MG63 (cell line): ENCODE measurements around the gene NRP2. TPM values are rescaled to one million over a fixed set of nuclear protein-coding genes. Genes with fewer than 3 reads are reported as not detected.

Experiments
- DNase-seq: peaks from one replicate; pipeline ENCODE4 v3.0.0-alpha.2; 2020
- H3K27me3 ChIP-seq: fragments of 250-450 bp; sonication (Bioruptor Pico); 2 replicates; pipeline ENCODE4 v1.5.1; 2020; ENCODE audit warnings: mild to moderate bottlenecking, moderate library complexity
- H3K36me3 ChIP-seq: fragments of 250-450 bp; sonication (Bioruptor Pico); 2 replicates; pipeline ENCODE4 v1.5.1; 2020; ENCODE audit warnings: mild to moderate bottlenecking, moderate library complexity
- H3K4me3 ChIP-seq: fragments of 250-450 bp; sonication (Bioruptor Pico); 2 replicates; pipeline ENCODE4 v1.5.1; 2020; ENCODE audit warnings: mild to moderate bottlenecking, moderate library complexity
- H3K9me3 ChIP-seq: fragments of 250-450 bp; sonication (Bioruptor Pico); 2 replicates; pipeline ENCODE4 v1.5.1; 2020; ENCODE audit warnings: mild to moderate bottlenecking, moderate library complexity
- total RNA-seq: library from RNA; depleted of rRNA; stranded (reverse); fragments of >200 nt; shearing (Covaris generic); gene quantifications from 2 replicates; pipeline ENCODE4 v1.2.3, GENCODE V29; 2014; ENCODE audit warnings: low replicate concordance

The NRP2 gene
- total RNA-seq, 1 experiment from 2014 or later, result 3.5 TPM

DNA sequence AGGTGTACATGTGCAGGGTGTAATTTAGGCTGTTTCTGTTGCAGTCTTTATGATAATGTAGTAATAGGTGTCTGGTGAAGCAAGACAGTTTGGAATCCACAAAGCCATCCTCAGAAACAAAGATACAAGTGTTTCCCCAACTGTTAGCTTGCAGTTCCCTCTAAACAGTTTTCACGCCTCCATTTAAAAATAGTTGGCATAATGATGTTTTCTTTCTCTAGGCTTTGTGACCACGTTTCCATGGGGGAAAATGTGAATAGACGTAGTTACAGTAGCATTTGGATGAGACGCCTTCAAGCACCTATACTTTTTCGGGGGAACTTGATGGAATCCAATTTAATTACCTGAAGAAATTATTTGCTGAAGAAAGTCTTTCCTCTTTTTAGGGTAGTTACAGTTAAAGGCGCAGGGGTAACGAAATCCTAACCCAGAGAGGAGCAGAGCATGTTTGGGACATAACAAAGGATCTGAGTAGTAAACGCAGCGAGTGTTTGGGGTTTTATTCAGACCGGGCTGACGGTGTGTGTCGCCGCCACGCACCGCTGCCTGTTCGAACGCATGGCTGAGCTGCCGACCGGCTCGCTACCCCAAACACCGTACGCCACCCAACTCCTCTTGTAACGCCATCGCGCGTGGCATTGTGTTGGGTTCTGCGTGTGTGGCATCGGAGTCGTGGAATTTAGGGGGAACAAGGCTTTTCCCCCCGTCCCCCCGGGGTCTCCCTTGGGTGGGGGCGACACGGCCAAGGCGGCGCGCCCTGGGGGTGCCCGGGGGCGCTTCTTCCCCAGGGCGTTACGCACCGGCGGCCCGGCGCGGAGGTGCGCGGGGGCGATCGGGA is 681 bp upstream of the NRP2 start:
- peaks cover 3% of the 10 kb centered on the region; the same call in 1 of the 2 replicates for H3K27me3 ChIP-seq

GRCh38 chr2:205682971-205683501 is 735 bp downstream of the NRP2 start:
- DNase-seq, result no peak
- Histone ChIP-seq H3K36me3 (no peaks in the 10 kb centered on the region), H3K4me3 (peak overlapping the region; percentile 67), H3K9me3 (no peaks in the 10 kb centered on the region), H3K27me3 (peaks cover 3% of the 10 kb centered on the region; the same call in 1 of the 2 replicates)

More for the DNA sequence above, 681 bp upstream of the NRP2 start:
- Histone ChIP-seq H3K36me3 (no peaks in the 10 kb centered on the region), H3K4me3 (peak overlapping the region; percentile 67), H3K9me3 (no peaks in the 10 kb centered on the region)
- DNase-seq, result no peak

DNA sequence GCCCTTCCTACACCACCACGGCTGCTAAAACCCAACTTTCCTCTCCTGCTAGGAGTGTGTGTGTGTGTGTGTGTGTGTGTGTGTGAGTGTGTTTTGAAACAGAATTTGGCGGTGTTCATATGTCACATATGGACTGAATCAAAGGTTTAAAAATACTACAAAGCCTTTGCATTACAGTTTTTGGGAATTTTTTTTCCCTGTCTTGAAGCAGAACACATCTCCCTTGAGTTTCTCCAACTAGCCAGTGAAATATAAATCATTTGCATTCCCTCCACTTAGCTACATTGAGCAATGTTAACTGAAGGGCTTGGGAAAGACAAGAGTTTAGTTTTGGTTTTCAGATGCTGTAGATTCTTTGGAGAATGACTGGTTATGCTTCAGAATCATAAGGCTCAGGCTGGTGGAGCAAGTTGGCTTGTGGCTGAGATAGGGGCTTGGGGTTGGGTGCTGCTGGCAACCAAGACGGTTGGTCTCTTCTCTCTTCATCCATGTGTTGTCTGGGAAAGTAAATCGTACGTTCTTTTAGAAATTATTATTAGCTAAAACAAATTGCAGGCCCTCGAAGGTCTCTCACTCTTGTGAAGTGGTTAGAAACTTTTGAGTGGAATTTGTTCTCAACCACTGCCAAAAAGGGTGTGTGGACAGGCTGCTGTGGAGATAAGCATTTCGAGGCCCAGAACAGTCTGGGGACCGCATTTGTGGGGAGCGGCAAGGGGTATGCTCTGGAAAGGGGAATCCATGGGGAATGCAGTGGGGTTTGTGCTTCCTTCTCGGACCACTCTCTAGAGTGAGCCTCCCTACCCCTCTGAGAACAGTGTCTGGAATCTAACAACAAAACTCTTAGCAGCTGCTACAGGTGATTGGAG is 1.4 kb downstream of the NRP2 start:
- H3K4me3 ChIP-seq, result peak overlapping the region; percentile 3; the same call in 1 of the 2 replicates
- H3K9me3 ChIP-seq, result no peaks in the 10 kb centered on the region
- peaks cover 3% of the 10 kb centered on the region; the same call in 1 of the 2 replicates for H3K27me3 ChIP-seq
- no peak for DNase-seq
- no peaks in the 10 kb centered on the region for H3K36me3 ChIP-seq

DNA sequence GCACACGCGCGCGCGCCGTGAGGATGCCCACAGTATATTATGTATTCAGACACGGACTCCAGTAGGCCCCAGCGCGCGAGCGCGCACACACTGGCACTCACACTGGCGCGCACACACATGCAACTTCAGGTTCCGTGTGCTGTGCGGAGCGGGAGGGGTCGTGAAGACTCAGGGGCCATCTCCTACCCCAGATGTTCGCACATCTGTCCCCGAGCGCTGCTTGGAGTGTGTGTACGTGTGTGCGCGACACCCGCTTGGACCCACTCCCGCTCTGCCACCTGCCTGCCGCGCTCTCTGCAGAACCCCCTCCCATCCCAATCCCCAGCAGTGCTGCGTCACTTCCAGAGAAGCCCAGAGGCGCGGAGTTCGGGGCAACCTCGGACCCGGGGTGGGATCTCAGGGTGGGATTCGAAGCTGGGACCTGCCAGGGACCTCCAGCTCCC is 2.6 kb downstream of the NRP2 start:
- no peak for DNase-seq
- H3K9me3 ChIP-seq, result no peaks in the 10 kb centered on the region
- H3K27me3 ChIP-seq, result peaks cover 3% of the 10 kb centered on the region; the same call in 1 of the 2 replicates
- no peaks in the 10 kb centered on the region for H3K36me3 ChIP-seq
- H3K4me3 ChIP-seq, result peak overlapping the region; percentile 53

DNA sequence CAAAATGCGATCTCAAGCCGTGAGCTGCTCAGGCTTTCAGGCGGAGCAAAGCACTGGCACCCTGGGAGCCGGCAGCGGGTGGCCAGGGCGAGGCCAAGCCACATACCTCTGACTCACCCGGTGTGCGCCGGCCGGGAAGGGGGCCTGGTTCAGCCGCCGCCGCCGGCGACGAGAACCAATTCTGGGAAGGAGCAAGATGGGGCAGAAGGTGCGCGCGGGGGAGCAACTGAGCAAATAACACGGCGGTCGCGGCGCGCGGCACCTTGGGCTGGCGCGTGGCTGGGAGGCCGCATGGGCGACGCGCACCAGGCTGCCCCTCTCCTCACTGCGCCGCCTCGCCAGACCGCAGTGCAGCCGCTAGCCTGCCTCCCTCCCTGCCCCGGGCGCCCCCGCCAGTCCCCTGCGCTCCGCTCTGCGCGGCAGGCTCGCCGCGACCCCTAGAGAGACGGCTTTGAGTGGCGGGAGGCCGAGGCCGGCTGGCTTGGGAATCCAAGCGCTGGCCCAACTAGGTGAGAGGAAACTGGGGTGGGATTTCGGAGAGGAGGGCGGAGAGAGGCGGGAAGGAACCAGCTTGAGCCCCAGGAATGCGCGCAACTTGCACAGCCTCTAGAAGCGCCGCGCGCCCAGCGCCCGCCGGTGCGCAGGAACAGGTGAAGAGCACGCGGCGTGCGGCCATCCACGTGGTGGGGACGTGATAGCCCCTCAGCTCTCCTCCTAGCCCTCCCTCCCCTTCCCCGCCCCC is 3.2 kb downstream of the NRP2 start:
- no peaks in the 10 kb centered on the region for H3K36me3 ChIP-seq
- DNase-seq, result peak; percentile 84
- peak overlapping the region; percentile 53 for H3K4me3 ChIP-seq
- no peaks in the 10 kb centered on the region for H3K9me3 ChIP-seq
- peaks cover 3% of the 10 kb centered on the region; the same call in 1 of the 2 replicates for H3K27me3 ChIP-seq

- peak overlapping the region; percentile 53 for H3K4me3 ChIP-seq
- DNase-seq, result peak; percentile 23
- peaks cover 3% of the 10 kb centered on the region; the same call in 1 of the 2 replicates for H3K27me3 ChIP-seq
- H3K36me3 ChIP-seq, result no peaks in the 10 kb centered on the region
- no peaks in the 10 kb centered on the region for H3K9me3 ChIP-seq
Observed at GRCh38 chr2:205686056-205686782, 3.9 kb downstream of the NRP2 start.

GRCh38 chr2:205686783-205687640 is 4.7 kb downstream of the NRP2 start:
- H3K27me3 ChIP-seq, result peaks cover 3% of the 10 kb centered on the region; the same call in 1 of the 2 replicates
- H3K36me3 ChIP-seq, result no peaks in the 10 kb centered on the region
- no peak for DNase-seq
- H3K4me3 ChIP-seq, result no peak overlapping the region
- H3K9me3 ChIP-seq, result no peaks in the 10 kb centered on the region

GRCh38 chr2:205687641-205687956 is 5.3 kb downstream of the NRP2 start:
- Histone ChIP-seq H3K9me3 (no peaks in the 10 kb centered on the region), H3K27me3 (peaks cover 3% of the 10 kb centered on the region; the same call in 1 of the 2 replicates), H3K4me3 (no peak overlapping the region), H3K36me3 (no peaks in the 10 kb centered on the region)
- DNase-seq, result no peak

DNA sequence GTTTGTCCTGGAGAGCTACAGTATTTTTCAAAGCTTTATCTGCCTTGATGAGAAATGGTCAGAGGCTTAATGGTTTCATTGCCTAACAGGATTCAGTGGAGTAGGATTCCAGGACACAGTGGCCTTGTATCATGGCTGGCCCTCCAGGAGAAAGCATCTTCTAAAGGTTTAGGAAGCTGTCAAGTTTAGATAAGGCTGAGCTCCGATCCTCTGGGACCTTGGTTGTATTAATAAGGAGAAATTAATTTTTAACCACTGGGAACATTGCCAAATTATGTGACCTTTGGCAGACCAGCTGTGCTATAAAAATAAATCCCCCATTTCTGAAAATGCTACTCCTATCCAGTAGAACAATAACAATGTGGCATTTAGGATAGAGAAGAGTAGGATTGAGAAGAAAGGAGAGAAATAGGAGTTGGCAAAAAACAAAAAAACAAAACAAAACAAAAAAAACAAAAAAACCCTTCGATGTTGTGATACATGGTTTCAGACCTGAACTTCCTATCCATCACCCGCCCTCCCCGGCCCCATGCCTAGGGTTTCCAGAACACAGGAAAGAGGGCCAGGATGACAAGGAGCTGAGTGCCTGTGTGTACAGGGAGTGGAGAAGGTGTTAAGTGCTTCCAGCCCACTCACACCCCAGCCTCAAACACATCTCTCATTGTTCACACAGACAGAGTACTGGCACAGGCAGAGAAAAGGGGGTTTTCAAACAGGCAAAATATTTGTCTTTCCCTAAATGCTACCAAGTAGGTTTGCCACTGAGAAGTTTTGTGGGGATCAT is 6.3 kb downstream of the NRP2 start:
- Histone ChIP-seq H3K4me3 (no peak overlapping the region), H3K9me3 (no peaks in the 10 kb centered on the region), H3K27me3 (peaks cover 3% of the 10 kb centered on the region; the same call in 1 of the 2 replicates), H3K36me3 (no peaks in the 10 kb centered on the region)
- no peak for DNase-seq

DNA sequence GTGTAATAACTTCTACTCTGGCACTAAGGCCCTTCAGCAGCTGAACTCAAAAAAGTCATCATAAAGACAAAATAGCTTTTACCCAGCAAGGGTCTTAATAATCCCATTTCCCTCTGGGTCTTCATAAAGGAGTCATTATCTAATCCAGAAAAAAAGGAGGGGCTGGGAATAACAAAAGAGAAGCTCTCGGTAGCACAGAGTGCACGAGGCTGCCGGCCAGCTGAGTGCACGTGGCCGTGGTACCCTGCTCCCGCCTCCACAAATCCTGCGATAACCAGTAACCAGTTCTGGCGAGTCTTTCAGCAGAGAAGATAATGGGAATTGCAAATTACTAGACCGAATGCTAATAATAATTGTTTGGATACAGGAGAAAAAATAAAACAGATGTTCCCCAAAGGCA is 7.5 kb downstream of the NRP2 start:
- H3K36me3 ChIP-seq, result no peaks in the 10 kb centered on the region
- no peak for DNase-seq
- no peak overlapping the region for H3K4me3 ChIP-seq
- no peaks in the 10 kb centered on the region for H3K9me3 ChIP-seq
- peaks cover under 1% of the 10 kb centered on the region; the same call in 1 of the 2 replicates for H3K27me3 ChIP-seq

DNA sequence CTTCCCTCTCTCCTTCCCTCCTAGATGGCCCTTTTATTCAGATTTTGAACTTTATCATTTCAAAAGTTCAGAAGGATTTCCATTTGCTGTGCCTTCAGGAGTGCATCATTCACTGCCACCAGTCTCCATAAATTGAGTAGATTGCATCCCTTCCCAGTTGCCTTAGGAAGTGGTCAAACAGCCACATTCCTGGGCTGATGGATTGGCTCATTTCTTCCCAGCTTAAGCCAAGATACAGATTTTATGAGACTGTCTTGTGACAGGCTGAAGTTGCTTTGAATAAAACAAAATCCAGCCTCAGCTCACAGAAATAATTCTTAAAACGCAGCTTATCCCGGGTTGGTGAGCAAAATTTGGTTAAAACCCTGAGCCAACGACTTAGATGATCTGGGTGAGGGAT is 9.8 kb downstream of the NRP2 start:
- Histone ChIP-seq H3K36me3 (no peaks in the 10 kb centered on the region), H3K9me3 (no peaks in the 10 kb centered on the region)
- no peak for DNase-seq

GRCh38 chr2:205694256-205694655 is 12.0 kb downstream of the NRP2 start:
- Histone ChIP-seq H3K36me3 (no peaks in the 10 kb centered on the region), H3K4me3 (no peak overlapping the region), H3K9me3 (no peaks in the 10 kb centered on the region), H3K27me3 (no peaks in the 10 kb centered on the region)
- no peak for DNase-seq

More for the DNA sequence above, 9.8 kb downstream of the NRP2 start:
- Histone ChIP-seq H3K27me3 (no peaks in the 10 kb centered on the region), H3K4me3 (no peak overlapping the region)

- Histone ChIP-seq H3K36me3 (no peaks in the 10 kb centered on the region), H3K4me3 (no peak overlapping the region), H3K27me3 (no peaks in the 10 kb centered on the region), H3K9me3 (no peaks in the 10 kb centered on the region)
- no peak for DNase-seq
Observed at GRCh38 chr2:205695460-205695991, 13.2 kb downstream of the NRP2 start.

GRCh38 chr2:205696331-205696926 is 14.1 kb downstream of the NRP2 start:
- H3K27me3 ChIP-seq, result no peaks in the 10 kb centered on the region

More at GRCh38 chr2:205696331-205696926, 14.1 kb downstream of the NRP2 start:
- Histone ChIP-seq H3K9me3 (no peaks in the 10 kb centered on the region), H3K4me3 (no peak overlapping the region), H3K36me3 (no peaks in the 10 kb centered on the region)
- no peak for DNase-seq
